ENCODE data around the gene TEKT3. TPM values are rescaled to one million over a fixed set of nuclear protein-coding genes. Genes with fewer than 3 reads are reported as not detected.

Gene TEKT3
- polyA plus RNA-seq, 1 of the 3 experiments (the other 2 are of a cell fraction): 0.62 TPM

- Histone ChIP-seq H3K9me3 (no peaks in the 10 kb centered on the region), H3K79me2 (ENCODE audit: insufficient read depth) (no peaks in the 10 kb centered on the region), H3F3A (replicated peaks; ENCODE audit: insufficient read depth) (no peaks in the 10 kb centered on the region), H3K4me1 (ENCODE audit: control insufficient read depth in 1 of 2, insufficient read depth in 2 of 2, low read depth in 1 of 2, low read length in 1 of 2) (peaks cover 0 to 29% of the 10 kb centered on the region in 2 experiments; a peak in 2 of 4 replicates), H4K20me1 (ENCODE audit: insufficient read depth) (no peaks in the 10 kb centered on the region), H3K9me2 (no peaks in the 10 kb centered on the region), H3K36me3 (replicated peaks in 1 of 2; ENCODE audit: control insufficient read depth in 1 of 2, insufficient read depth in 2 of 2, low read length in 1 of 2) (no peaks in the 10 kb centered on the region), H3K4me2 (no peak overlapping the region), H2AFZ (ENCODE audit: low read depth) (no peak overlapping the region), H3K4me3 (ENCODE audit: low read depth in 2 of 2, low read length in 1 of 2) (no peak overlapping the region), H3K9ac (no peak overlapping the region), H3K27ac (ENCODE audit: low read depth in 2 of 2, low read length in 1 of 2) (no peak overlapping the region), H3K27me3 (ENCODE audit: insufficient read depth) (no peaks in the 10 kb centered on the region; the same call in 1 of the 2 replicates)
- whole genome bisulfite sequencing (ENCODE audit: low lambda C conversion rate): 74% methylated on average over 6 of the region's 6 CpGs
- CTCF ChIA-PET: interaction anchor here (2.3 kb wide), 1 partner anchor 212 kb away, joined by 6 read pairs; no protein-coding TSS in a partner anchor
- POLR2A ChIA-PET: no interaction called here
- TF ChIP-seq RCOR1 (IDR thresholded peaks at IDR 0.05; ENCODE audit: low read length) (no peak), IRF3 (IDR thresholded peaks at IDR 0.05; ENCODE audit: low read depth, low read length) (no peak), FOSL2 (IDR thresholded peaks at IDR 0.05; ENCODE audit: borderline replicate concordance, low read depth) (no peak), USF1 (IDR thresholded peaks at IDR 0.05; ENCODE audit: borderline replicate concordance, low read depth) (no peak), CHD2 (IDR thresholded peaks at IDR 0.05; ENCODE audit: low read length, partially characterized antibody) (no peak), TEAD4 (IDR thresholded peaks at IDR 0.05; ENCODE audit: borderline replicate concordance, insufficient read depth) (no peak), RAD21 (IDR thresholded peaks at IDR 0.05; ENCODE audit: low read length) (no peak), MEF2A (IDR thresholded peaks at IDR 0.05; ENCODE audit: borderline replicate concordance, low read depth) (no peak), TCF12 (IDR thresholded peaks at IDR 0.05) (no peak), USF2 (IDR thresholded peaks at IDR 0.05; ENCODE audit: borderline replicate concordance, low read depth, low read length) (no peak), GATA2 (CRISPR knock-in tag; IDR thresholded peaks at IDR 0.05) (no peak), PBX3 (IDR thresholded peaks at IDR 0.05) (no peak), ZBTB33 (IDR thresholded peaks at IDR 0.05; ENCODE audit: borderline replicate concordance, low read depth) (no peak), MAX (IDR thresholded peaks at IDR 0.05; ENCODE audit: low read depth) (no peak), EP300 (IDR thresholded peaks at IDR 0.05; ENCODE audit: borderline replicate concordance in 1 of 2, low read depth in 1 of 2, low read length in 1 of 2) (no peak), MXI1 (IDR thresholded peaks at IDR 0.05; ENCODE audit: low read depth, low read length) (no peak), SIN3A (IDR thresholded peaks at IDR 0.05; ENCODE audit: borderline replicate concordance, low read depth, low read length) (no peak), TAF1 (IDR thresholded peaks at IDR 0.05; ENCODE audit: borderline replicate concordance, low read depth, low read length) (no peak)
- DNase-seq: no peak
Observed at GRCh38 chr17:15290605-15291004, 50.8 kb downstream of the TEKT3 start.

Measured in SK-N-SH (cell line).